CMK (cell line): ENCODE data around the gene ATP4B.

Source experiments
- DNase-seq: peaks from one replicate; pipeline ENCODE4 v3.0.0-alpha.2; 2010; ENCODE audit warnings: low read depth

Gene ATP4B

GRCh38 chr13:113656831-113657671, 947 bp downstream of the ATP4B start:
- DNase-seq = no peak

- no peak for DNase-seq
These were observed 1.9 kb downstream of the ATP4B start for GRCh38 chr13:113656003-113656588.

GRCh38 chr13:113655346-113656002, 2.5 kb downstream of the ATP4B start:
- no peak for DNase-seq

- no peak for DNase-seq
These were observed 3.2 kb downstream of the ATP4B start for GRCh38 chr13:113654591-113655345.

- no peak for DNase-seq
These were observed 3.8 kb downstream of the ATP4B start for GRCh38 chr13:113654175-113654560.

- no peak for DNase-seq
These were observed 4.5 kb downstream of the ATP4B start for GRCh38 chr13:113653264-113654174.

- DNase-seq = no peak
These were observed 5.4 kb downstream of the ATP4B start for GRCh38 chr13:113652404-113653263.

- DNase-seq = no peak
These were observed 6.2 kb downstream of the ATP4B start for GRCh38 chr13:113651511-113652403.

GRCh38 chr13:113650731-113651148, 7.3 kb downstream of the ATP4B start:
- no peak for DNase-seq

- DNase-seq = no peak
These were observed 7.7 kb downstream of the ATP4B start for GRCh38 chr13:113650275-113650674.

GRCh38 chr13:113649212-113649611, 8.8 kb downstream of the ATP4B start:
- DNase-seq = no peak

- DNase-seq = no peak
These were observed 9.8 kb downstream of the ATP4B start for GRCh38 chr13:113648216-113648610.

GRCh38 chr13:113647351-113648215, 10.4 kb downstream of the ATP4B start:
- no peak for DNase-seq

- DNase-seq = no peak
These were observed 11.1 kb downstream of the ATP4B start for GRCh38 chr13:113646921-113647340.

GRCh38 chr13:113646376-113646775, 11.6 kb downstream of the ATP4B start:
- DNase-seq = no peak

- no peak for DNase-seq
These were observed 12.7 kb downstream of the ATP4B start for GRCh38 chr13:113645329-113645728.

- DNase-seq = no peak
These were observed 13.2 kb downstream of the ATP4B start for GRCh38 chr13:113644800-113645199.

- no peak for DNase-seq
These were observed 14.4 kb downstream of the ATP4B start for GRCh38 chr13:113643593-113643992.
